ENCODE results near the gene CADPS. TPM values are rescaled to one million over a fixed set of nuclear protein-coding genes. Genes with fewer than 3 reads are reported as not detected.

The CADPS gene
- polyA plus RNA-seq, 2 of the 4 experiments (the other 2 are of a cell fraction), result not detected

DNA sequence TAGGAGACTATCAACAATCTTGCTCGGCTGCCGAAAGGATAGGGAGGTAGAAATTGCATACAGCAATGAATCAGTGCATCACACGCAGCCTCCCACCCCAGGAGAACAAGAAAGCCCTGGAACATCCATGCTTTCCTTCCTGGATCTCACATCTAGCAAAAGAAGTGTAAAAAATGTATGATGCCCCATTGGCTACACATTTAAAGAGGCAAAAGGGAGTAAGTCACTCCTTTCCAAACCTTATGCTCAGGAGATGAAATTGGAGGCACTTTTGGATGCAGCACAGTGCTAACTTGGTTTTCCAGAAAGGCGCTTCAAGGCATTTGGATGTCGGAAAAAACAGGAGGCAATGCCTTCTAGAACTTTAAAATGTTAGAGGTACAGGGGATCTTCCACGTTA lies 469.6 kb downstream of the CADPS start:
- FAIRE-seq (no peak), ATAC-seq (no peak), DNase-seq (ENCODE audit: low read depth in 1 of 2, low spot score in 1 of 2) (no peak)
- CTCF ChIA-PET, result interaction anchor here (0.7 kb wide), 1 partner anchor 1295 kb away, joined by 3 read pairs; no protein-coding TSS in a partner anchor
- H3K27ac ChIP-seq, result no peak overlapping the region
- H3K4me1 ChIP-seq, result no peaks in the 10 kb centered on the region
- TF ChIP-seq BCL3 (IDR thresholded peaks at IDR 0.05) (no peak), ZFP36 (IDR thresholded peaks at IDR 0.05; ENCODE audit: borderline replicate concordance, partially characterized antibody) (no peak), MAX (IDR thresholded peaks at IDR 0.05) (no peak), MAFK (IDR thresholded peaks at IDR 0.05; ENCODE audit: partially characterized antibody) (no peak), TP53 (CRISPR knock-in tag; IDR thresholded peaks at IDR 0.05) (no peak)
- TF ChIP-seq, protein P1, sequence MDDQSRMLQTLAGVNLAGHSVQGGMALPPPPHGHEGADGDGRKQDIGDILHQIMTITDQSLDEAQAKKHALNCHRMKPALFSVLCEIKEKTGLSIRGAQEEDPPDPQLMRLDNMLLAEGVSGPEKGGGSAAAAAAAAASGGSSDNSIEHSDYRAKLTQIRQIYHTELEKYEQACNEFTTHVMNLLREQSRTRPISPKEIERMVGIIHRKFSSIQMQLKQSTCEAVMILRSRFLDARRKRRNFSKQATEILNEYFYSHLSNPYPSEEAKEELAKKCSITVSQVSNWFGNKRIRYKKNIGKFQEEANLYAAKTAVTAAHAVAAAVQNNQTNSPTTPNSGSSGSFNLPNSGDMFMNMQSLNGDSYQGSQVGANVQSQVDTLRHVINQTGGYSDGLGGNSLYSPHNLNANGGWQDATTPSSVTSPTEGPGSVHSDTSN (IDR thresholded peaks at IDR 0.05), result no peak
- TF ChIP-seq, protein P2, sequence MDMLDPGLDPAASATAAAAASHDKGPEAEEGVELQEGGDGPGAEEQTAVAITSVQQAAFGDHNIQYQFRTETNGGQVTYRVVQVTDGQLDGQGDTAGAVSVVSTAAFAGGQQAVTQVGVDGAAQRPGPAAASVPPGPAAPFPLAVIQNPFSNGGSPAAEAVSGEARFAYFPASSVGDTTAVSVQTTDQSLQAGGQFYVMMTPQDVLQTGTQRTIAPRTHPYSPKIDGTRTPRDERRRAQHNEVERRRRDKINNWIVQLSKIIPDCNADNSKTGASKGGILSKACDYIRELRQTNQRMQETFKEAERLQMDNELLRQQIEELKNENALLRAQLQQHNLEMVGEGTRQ (IDR thresholded peaks at IDR 0.05), result no peak
- no peaks in the 10 kb centered on the region for H3K9me3 ChIP-seq
- no peak overlapping the region for H3K4me3 ChIP-seq
- H3K4me2 ChIP-seq, result no peak overlapping the region
- WGBS (ENCODE audit: missing lambda C conversion rate), result 24% methylated on average over 6 of the region's 6 CpGs
- POLR2A ChIA-PET, result no interaction called here

- 20% methylated on average over 5 of the region's 6 CpGs for WGBS (ENCODE audit: missing lambda C conversion rate)
- DNase-seq (ENCODE audit: low read depth in 1 of 2, low spot score in 1 of 2) (no peak), ATAC-seq (no peak), FAIRE-seq (no peak)
- Histone ChIP-seq H3K4me3 (no peak overlapping the region), H3K27ac (no peak overlapping the region), H3K9me3 (no peaks in the 10 kb centered on the region), H3K4me2 (no peak overlapping the region), H3K4me1 (no peaks in the 10 kb centered on the region)
- TF ChIP-seq ZFP36 (IDR thresholded peaks at IDR 0.05; ENCODE audit: borderline replicate concordance, partially characterized antibody), result no peak
- no peak for TF ChIP-seq EHMT2 (IDR thresholded peaks at IDR 0.05; ENCODE audit: low read depth)
- TF ChIP-seq FOSB (CRISPR knock-in tag; IDR thresholded peaks at IDR 0.05), result no peak
- TF ChIP-seq HOXB5 (CRISPR knock-in tag; IDR thresholded peaks at IDR 0.05), result no peak
- no peak for TF ChIP-seq RARB (CRISPR knock-in tag; IDR thresholded peaks at IDR 0.05)
- TF ChIP-seq POLR2AphosphoS2 (conservative IDR thresholded peaks at IDR 0.05; ENCODE audit: low read length), result no peak
- no peak for TF ChIP-seq TFCP2L1 (CRISPR knock-in tag; IDR thresholded peaks at IDR 0.05)
- no peak for TF ChIP-seq FOXS1 (CRISPR knock-in tag; IDR thresholded peaks at IDR 0.05)
- TF ChIP-seq HES2 (IDR thresholded peaks at IDR 0.05), result no peak
- TF ChIP-seq MAZ (IDR thresholded peaks at IDR 0.05; ENCODE audit: borderline replicate concordance, low read depth, low read length), result no peak
- TF ChIP-seq CBX8 (IDR thresholded peaks at IDR 0.05), result no peak
- no peak for TF ChIP-seq JUN (IDR thresholded peaks at IDR 0.05)
- no peak for TF ChIP-seq EHF (CRISPR knock-in tag; IDR thresholded peaks at IDR 0.05)
- TF ChIP-seq ZNF302 (CRISPR knock-in tag; IDR thresholded peaks at IDR 0.05), result no peak
- TF ChIP-seq, protein P2 (IDR thresholded peaks at IDR 0.05), result no peak
- TF ChIP-seq KDM1A (IDR thresholded peaks at IDR 0.05; ENCODE audit: low read depth), result no peak
- POLR2A ChIA-PET, result no interaction called here
- CTCF ChIA-PET, result no interaction called here
Measured at GRCh38 chr3:62405135-62405534, 470.1 kb downstream of the CADPS start.

DNA sequence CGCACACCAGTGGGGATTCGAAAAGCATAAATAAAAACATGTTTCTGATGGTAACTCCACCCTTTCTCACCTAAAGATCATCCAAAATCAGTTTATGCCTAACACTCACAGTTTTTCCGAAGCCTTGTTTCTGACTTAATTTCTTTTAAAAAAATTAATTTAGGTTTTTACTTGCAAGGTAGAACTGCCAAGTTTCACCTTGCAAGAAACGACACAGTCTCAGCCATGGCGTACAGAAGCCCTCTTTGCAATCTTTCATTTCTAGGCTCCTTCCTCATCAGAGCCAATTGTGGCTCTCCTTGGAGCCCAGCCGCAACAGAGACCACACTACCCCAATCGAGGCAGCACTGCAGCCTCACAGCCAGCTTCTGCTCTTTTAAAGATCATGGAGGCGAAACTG lies 470.9 kb downstream of the CADPS start:
- no peak for FAIRE-seq
- POLR2A ChIA-PET, result no interaction called here
- H3K4me3 ChIP-seq, result no peak overlapping the region
- no peak overlapping the region for H3K27ac ChIP-seq
- 31% methylated on average over 8 of the region's 8 CpGs for WGBS (ENCODE audit: missing lambda C conversion rate)
- H3K9me3 ChIP-seq, result no peaks in the 10 kb centered on the region
- no peak for ATAC-seq
- H3K4me2 ChIP-seq, result no peak overlapping the region
- H3K4me1 ChIP-seq, result no peaks in the 10 kb centered on the region
- TF ChIP-seq JUN (IDR thresholded peaks at IDR 0.05) (no peak), HES2 (IDR thresholded peaks at IDR 0.05) (no peak), EP300 (IDR thresholded peaks at IDR 0.05) (no peak), CBX2 (IDR thresholded peaks at IDR 0.05; ENCODE audit: borderline replicate concordance, low read depth) (no peak), HOXB13 (CRISPR knock-in tag; IDR thresholded peaks at IDR 0.05; ENCODE audit: low read depth) (no peak), FOSL2 (IDR thresholded peaks at IDR 0.05) (no peak), FOSL2 (CRISPR knock-in tag; IDR thresholded peaks at IDR 0.05) (no peak), MYC (IDR thresholded peaks at IDR 0.05; ENCODE audit: borderline replicate concordance, low read length) (no peak), ZNF302 (CRISPR knock-in tag; IDR thresholded peaks at IDR 0.05) (no peak), NPAS2 (CRISPR knock-in tag; IDR thresholded peaks at IDR 0.05; ENCODE audit: borderline replicate concordance) (no peak), MAX (IDR thresholded peaks at IDR 0.05) (no peak), BHLHE40 (IDR thresholded peaks at IDR 0.05; ENCODE audit: low read depth, low read length) (no peak), FOSB (CRISPR knock-in tag; IDR thresholded peaks at IDR 0.05) (no peak), RARB (CRISPR knock-in tag; IDR thresholded peaks at IDR 0.05) (no peak), MAZ (IDR thresholded peaks at IDR 0.05; ENCODE audit: borderline replicate concordance, low read depth, low read length) (no peak)
- DNase-seq (ENCODE audit: low read depth in 1 of 2, low spot score in 1 of 2), result no peak
- CTCF ChIA-PET, result no interaction called here

All from A549 (cell line).